ENCODE measurements around the gene PTPN2.
"Not testable (repeated sequence)": the region's sequence is repeated elsewhere in the genome, so short reads cannot be mapped to it uniquely, and the experiment has no call there.

DNA sequence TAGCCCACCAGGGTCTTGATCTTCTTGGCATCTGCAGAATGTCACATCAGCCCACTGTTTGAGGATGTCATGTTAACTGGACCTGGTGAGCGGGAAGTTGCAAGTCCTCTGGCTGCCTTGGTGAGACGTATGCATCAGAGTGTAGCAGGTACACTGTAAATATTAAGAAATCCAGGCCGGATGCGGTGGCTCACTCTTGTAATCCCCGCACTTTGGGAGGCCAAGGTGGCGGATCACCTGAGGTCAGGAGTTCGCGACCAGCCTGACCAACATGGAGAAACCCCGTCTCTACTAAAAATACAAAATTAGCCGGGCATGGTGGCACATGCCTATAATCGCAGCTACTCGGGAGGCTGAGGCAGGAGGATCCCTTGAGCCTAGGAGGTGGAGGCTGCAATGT, 17.2 kb upstream of the PTPN2 start:
- TF ChIP-seq, protein P1, sequence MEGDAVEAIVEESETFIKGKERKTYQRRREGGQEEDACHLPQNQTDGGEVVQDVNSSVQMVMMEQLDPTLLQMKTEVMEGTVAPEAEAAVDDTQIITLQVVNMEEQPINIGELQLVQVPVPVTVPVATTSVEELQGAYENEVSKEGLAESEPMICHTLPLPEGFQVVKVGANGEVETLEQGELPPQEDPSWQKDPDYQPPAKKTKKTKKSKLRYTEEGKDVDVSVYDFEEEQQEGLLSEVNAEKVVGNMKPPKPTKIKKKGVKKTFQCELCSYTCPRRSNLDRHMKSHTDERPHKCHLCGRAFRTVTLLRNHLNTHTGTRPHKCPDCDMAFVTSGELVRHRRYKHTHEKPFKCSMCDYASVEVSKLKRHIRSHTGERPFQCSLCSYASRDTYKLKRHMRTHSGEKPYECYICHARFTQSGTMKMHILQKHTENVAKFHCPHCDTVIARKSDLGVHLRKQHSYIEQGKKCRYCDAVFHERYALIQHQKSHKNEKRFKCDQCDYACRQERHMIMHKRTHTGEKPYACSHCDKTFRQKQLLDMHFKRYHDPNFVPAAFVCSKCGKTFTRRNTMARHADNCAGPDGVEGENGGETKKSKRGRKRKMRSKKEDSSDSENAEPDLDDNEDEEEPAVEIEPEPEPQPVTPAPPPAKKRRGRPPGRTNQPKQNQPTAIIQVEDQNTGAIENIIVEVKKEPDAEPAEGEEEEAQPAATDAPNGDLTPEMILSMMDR (IDR thresholded peaks at IDR 0.05; ENCODE audit: insufficient read depth, low read length, poor library complexity, severe bottlenecking), result not testable (repeated sequence)
- TF ChIP-seq EZH2phosphoT487 (conservative IDR thresholded peaks at IDR 0.05; ENCODE audit: low read length), result not testable (repeated sequence)

All from SU-DHL-6 (cell line).